C4-2B (cell line): ENCODE results near the gene EIF5B.

Source experiments
- H3K27ac ChIP-seq: fragments of 450-650 bp; 2 replicates; pipeline ENCODE4 v1.5.1; 2017
- ZFX ChIP-seq: fragments of 450-650 bp; IDR thresholded peaks from 2 replicates; pipeline ENCODE4 v1.6.1; 2017
- TF ChIP-seq, protein P1 (sequence below): fragments of 450-650 bp; conservative IDR thresholded peaks from 2 replicates; pipeline ENCODE4 v1.5.1; 2017; ENCODE audit warnings: mild to moderate bottlenecking

Gene EIF5B

DNA sequence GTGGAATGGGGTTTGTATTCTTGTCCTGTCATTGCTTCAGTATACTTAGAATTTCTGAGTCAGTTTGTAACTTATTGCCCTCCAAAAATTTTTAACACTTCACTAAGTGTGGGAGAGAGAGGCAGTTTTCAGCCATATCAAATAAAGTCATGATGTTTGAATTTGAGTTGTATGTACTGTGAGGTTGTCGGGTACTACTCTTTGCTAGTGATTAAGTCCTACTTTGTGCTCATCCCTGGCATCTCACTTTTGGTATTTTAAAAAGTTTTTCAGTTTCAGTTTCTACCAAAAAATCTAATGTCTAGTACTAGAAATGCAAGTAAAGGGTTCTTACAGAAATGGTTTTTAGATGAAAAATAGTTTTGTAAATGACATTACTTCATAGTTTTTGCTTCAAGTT lies 40.7 kb downstream of the EIF5B start:
- H3K27ac ChIP-seq, result no peak overlapping the region
- no peak for TF ChIP-seq ZFX
- TF ChIP-seq, protein P1, sequence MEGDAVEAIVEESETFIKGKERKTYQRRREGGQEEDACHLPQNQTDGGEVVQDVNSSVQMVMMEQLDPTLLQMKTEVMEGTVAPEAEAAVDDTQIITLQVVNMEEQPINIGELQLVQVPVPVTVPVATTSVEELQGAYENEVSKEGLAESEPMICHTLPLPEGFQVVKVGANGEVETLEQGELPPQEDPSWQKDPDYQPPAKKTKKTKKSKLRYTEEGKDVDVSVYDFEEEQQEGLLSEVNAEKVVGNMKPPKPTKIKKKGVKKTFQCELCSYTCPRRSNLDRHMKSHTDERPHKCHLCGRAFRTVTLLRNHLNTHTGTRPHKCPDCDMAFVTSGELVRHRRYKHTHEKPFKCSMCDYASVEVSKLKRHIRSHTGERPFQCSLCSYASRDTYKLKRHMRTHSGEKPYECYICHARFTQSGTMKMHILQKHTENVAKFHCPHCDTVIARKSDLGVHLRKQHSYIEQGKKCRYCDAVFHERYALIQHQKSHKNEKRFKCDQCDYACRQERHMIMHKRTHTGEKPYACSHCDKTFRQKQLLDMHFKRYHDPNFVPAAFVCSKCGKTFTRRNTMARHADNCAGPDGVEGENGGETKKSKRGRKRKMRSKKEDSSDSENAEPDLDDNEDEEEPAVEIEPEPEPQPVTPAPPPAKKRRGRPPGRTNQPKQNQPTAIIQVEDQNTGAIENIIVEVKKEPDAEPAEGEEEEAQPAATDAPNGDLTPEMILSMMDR, result no peak

DNA sequence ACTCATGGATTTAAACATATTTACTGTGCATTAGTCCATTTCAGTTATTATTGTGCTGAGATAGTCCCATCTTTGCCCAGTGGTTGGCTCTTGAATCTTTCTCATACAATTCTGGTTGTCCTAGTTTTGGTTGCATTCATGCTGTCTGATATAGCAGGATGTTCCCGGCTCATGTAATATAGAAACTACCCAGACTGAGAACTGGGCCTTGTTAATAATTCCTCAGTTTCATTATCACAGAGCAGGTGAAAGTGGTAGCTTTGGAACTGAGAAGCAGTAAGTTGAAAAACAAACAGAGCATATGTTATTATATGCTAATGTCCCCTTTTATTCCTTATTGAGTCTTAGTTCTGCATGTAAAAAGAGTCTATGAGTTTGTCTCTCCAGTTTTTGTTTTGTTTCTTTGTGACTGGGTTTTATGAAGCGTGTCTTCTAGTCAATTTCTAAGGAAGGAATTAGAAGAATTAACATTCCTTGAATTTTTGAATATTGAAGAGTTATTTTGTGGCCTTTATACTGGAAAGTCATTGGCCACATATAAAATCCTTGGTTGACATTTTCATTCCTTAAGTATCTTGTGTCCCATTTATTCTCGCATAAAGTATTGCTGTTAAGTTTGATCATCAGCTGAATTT lies 43.3 kb downstream of the EIF5B start:
- TF ChIP-seq ZFX, result no peak
- TF ChIP-seq, protein P1, result no peak
- no peak overlapping the region for H3K27ac ChIP-seq

DNA sequence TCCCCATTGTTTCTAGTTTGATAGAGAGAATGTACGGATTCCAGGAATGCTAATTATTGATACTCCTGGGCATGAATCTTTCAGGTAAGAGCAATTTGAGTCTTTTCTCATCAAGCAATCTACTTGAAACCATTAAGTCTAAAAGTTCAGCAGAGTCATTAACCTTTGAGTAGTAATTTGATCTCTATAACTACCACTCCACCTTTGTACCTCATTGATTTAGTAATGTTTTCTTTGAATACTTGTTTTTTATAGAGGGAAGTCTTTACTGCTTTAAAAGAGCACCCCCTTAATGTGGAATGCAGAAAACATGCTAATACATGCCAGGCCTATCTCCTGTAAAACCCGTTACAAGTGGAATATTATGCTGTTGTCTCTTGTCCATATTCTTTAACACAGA lies 45.0 kb downstream of the EIF5B start:
- H3K27ac ChIP-seq, result no peak overlapping the region
- TF ChIP-seq ZFX, result no peak
- TF ChIP-seq, protein P1, result no peak

DNA sequence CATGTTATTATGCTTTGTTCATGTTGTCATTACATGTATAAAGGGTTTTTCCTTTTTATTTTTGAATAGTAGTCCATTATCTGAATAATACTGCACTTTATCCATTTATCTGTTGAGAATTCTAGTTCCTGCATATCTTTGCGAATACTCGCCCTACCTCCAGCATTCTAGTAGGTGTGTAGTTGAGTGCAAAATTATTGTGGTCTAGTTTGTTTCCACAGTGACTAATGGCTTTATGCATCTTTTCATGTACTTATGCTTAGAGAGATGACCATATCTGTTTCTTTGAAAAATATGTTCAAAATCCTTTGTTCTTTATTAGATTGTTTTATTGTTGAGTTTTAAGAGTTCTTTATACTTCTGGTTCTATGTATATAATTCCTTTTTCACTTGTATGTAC lies 48.8 kb downstream of the EIF5B start:
- TF ChIP-seq, protein P1, result no peak
- TF ChIP-seq ZFX, result no peak
- no peak overlapping the region for H3K27ac ChIP-seq

DNA sequence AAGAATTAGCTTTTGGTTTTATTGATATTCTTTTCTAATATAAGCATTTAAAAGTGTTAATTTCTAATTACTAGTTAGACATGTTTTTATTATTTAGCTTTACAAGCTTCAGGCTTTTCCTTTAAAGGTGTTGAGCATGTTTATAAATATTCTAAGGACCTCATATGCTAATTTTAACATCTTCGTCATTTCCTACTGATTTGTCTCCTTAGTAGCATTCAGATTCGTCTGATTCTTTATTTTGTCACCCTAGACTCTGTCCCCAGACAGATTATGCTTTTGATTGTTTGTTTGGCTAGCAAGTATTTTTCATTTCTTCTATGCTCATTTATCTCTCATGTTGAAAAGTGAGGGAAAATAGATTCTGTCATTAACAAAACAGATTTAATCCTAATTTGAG lies 51.7 kb downstream of the EIF5B start:
- no peak overlapping the region for H3K27ac ChIP-seq
- TF ChIP-seq, protein P1, result no peak
- TF ChIP-seq ZFX, result no peak

DNA sequence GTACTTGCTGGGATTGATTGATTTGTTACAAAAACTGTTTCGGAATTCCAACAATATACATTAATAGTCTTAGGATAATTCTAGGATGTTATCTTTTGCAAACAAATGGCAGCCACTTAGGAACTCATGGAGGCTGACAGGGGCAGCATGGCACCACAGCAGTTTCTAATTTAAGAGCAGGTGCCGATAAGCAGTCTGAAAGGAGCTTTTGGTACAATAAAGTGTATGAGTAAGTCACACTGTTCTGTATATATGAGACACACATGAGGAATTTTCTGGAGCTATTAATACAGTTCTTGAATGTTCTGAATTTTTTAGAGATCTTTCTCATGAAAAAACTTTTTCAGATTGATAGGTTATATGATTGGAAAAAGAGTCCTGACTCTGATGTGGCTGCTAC lies 52.2 kb downstream of the EIF5B start:
- H3K27ac ChIP-seq, result no peak overlapping the region
- TF ChIP-seq, protein P1, result no peak
- no peak for TF ChIP-seq ZFX

DNA sequence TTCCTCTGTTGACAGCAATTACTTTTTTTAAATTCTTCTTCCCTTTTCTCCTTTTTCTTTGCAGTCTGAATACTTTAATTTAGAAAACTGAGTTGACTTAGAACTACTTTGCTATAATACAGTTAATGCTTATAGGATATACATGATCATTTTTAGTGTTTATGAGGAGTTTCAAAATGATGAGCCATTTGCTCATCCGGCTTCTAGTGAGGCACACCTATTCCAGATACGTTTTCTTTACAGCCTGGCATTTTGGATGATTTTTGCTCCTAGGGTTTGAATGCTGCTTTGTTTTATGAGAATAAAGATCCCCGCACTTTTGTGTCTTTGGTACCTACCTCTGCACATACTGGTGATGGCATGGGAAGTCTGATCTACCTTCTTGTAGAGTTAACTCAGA lies 52.8 kb downstream of the EIF5B start:
- no peak overlapping the region for H3K27ac ChIP-seq

More for the DNA sequence above, 52.8 kb downstream of the EIF5B start:
- TF ChIP-seq, protein P1, result no peak
- no peak for TF ChIP-seq ZFX
